Lower lobe of right lung (tissue), 2 donors: ENCODE data around the gene SH2D5. TPM values are rescaled to one million over a fixed set of nuclear protein-coding genes. Genes with fewer than 3 reads are reported as not detected.
A peak's percentile ranks its signal among the peaks of the same experiment; 100 is the strongest.

ENCODE experiments used
- ATAC-seq, 2 donors: fragments of 200-7000 bp; cut with Tn5 transposase; one replicate each; pipeline ENCODE4 v1.9.1; 2020 to 2022; ENCODE audit warnings: mild to moderate bottlenecking in 2 of 2, moderate library complexity in 2 of 2
- DNase-seq: peaks from one replicate; pipeline ENCODE4 v3.0.0-alpha.2; 2020
- H3K27ac ChIP-seq: fragments of 200-600 bp; one replicate; pipeline ENCODE4 v1.8.0; 2022
- H3K27me3 ChIP-seq: fragments of 200-600 bp; one replicate; pipeline ENCODE4 v1.8.0; 2022; ENCODE audit warnings: low read depth
- H3K36me3 ChIP-seq: fragments of 200-600 bp; one replicate; pipeline ENCODE4 v1.8.0; 2022; ENCODE audit warnings: mild to moderate bottlenecking
- H3K4me1 ChIP-seq: fragments of 200-600 bp; one replicate; pipeline ENCODE4 v1.8.0; 2022
- H3K4me3 ChIP-seq: fragments of 200-600 bp; one replicate; pipeline ENCODE4 v1.8.0; 2022; ENCODE audit warnings: mild to moderate bottlenecking
- H3K9me3 ChIP-seq: fragments of 200-600 bp; one replicate; pipeline ENCODE4 v1.8.0; 2022
- CTCF ChIP-seq: fragments of 200-600 bp; IDR thresholded peaks from one replicate; pipeline ENCODE4 v1.8.0; 2022; ENCODE audit warnings: antibody characterized with exemption, mild to moderate bottlenecking
- intact Hi-C: fragments of 100-400 bp; cut with DNase I; formaldehyde crosslinking; loops from one replicate; pipeline ENCODE4 v1.11.0; 2022
- total RNA-seq: library from RNA; stranded (reverse); fragmentation: NEBNext Ultra II Directional; extraction: Animal tissue kit (Norgen Biotek cat#: 25700); gene quantifications from one replicate; pipeline ENCODE4 v1.2.1, GENCODE V29; 2021
- donor health status: DM: no; HTN: yes; CAD: no; lungs with severe emphysema.

Gene SH2D5
- total RNA-seq, 1 donor from 2014 or later, result not detected

- peaks cover 45% of the 10 kb centered on the region for H3K27me3 ChIP-seq
Measured at GRCh38 chr1:20731057-20731991, 1.2 kb downstream of the SH2D5 start.

DNA sequence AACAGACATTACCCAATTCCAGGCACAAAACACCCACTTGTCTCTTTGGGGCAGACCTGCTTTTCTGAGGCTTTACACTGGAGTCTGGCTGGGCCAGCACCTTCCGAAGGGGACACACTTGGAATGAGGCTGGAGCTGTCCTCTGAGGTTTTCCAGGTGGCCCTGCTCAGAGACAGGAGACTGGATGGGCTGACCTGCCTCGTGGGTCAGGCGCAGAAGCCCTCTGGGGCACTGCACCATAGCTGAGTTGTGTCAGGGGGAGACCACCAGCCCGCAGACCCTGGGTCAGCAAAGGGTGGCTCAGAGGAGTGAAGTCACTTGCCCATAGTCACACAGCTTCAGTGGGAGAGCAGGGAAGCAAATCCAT lies 1.8 kb downstream of the SH2D5 start:
- Histone ChIP-seq H3K4me1 (peaks cover 27% of the 10 kb centered on the region), H3K4me3 (no peak overlapping the region), H3K27me3 (peaks cover 45% of the 10 kb centered on the region), H3K36me3 (no peaks in the 10 kb centered on the region), H3K27ac (no peak overlapping the region), H3K9me3 (no peaks in the 10 kb centered on the region)
- intact Hi-C loops, result no loop called here
- ATAC-seq (no peak), DNase-seq (no peak)
- TF ChIP-seq CTCF, result no peak

More at GRCh38 chr1:20731057-20731991, 1.2 kb downstream of the SH2D5 start:
- Histone ChIP-seq H3K27ac (no peak overlapping the region), H3K4me3 (peak overlapping the region; percentile 70), H3K36me3 (no peaks in the 10 kb centered on the region), H3K9me3 (no peaks in the 10 kb centered on the region), H3K4me1 (peaks cover 27% of the 10 kb centered on the region)
- no peak for TF ChIP-seq CTCF
- ATAC-seq, result peak; percentile 1 to 3
- intact Hi-C loops, result no loop called here
- no peak for DNase-seq

- Histone ChIP-seq H3K27ac (no peak overlapping the region), H3K36me3 (no peaks in the 10 kb centered on the region), H3K4me3 (no peak overlapping the region), H3K9me3 (no peaks in the 10 kb centered on the region), H3K4me1 (peaks cover 27% of the 10 kb centered on the region), H3K27me3 (peaks cover 45% of the 10 kb centered on the region)
- ATAC-seq (no peak), DNase-seq (no peak)
- intact Hi-C loops, result no loop called here
- no peak for TF ChIP-seq CTCF
Measured at GRCh38 chr1:20729990-20730689, 2.4 kb downstream of the SH2D5 start.

DNA sequence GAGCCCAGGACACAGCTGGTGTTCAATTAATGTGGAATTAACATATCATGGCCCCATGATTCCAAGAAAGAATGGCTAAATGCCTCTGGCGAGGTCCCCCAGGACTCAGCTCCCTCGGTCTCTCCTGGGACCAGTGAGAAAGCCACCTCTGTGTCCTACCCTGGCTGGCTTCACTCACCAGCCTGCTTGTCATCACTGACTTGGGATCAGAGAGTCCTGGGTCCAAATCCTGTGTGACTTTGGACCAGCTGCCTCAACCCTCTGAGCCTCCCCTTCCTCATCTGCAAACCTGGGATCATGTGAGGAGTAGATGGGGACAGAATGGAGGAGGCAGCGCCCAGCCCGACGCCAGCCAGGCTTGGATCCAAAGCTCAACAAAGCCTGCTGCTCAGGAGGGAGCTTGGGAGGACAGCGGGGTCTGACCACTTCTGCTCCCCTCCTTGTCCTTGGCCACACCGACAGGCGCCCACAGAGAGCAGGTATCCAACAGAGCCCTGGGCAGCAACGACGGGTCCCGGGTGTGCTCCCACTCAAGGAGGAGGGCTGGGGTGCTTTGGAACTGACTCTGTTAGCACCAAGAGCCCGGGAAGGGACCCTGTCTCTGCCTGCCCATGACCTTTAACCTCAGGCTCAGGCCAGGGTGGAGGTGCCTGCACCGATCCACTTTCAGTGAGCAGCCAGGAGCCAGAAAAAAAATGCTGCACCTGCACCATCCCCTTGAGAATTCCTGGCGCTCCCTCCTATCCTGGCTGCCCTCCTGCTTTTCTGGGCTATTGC lies 3.2 kb downstream of the SH2D5 start:
- ATAC-seq, result no peak
- H3K27me3 ChIP-seq, result peaks cover 45% of the 10 kb centered on the region
- no peak overlapping the region for H3K27ac ChIP-seq
- H3K9me3 ChIP-seq, result no peaks in the 10 kb centered on the region
- no peaks in the 10 kb centered on the region for H3K36me3 ChIP-seq
- peaks cover 27% of the 10 kb centered on the region for H3K4me1 ChIP-seq
- no peak for TF ChIP-seq CTCF
- intact Hi-C loops, result no loop called here
- no peak overlapping the region for H3K4me3 ChIP-seq
- no peak for DNase-seq
